IMR-90 (cell line): ENCODE data around the gene SLC44A1. TPM values are rescaled to one million over a fixed set of nuclear protein-coding genes. Genes with fewer than 3 reads are reported as not detected.
A peak's percentile ranks its signal among the peaks of the same experiment; 100 is the strongest.

Experiments
- ATAC-seq: fragments of 200-7000 bp; cut with Tn5 transposase; 2 replicates; pipeline ENCODE4 v1.9.1; 2020; ENCODE audit warnings: low read depth, mild to moderate bottlenecking, moderate library complexity
- BruUV-seq: library from RNA; stranded (reverse); fragments of 400-500 nt; replicated peaks from 2 replicates; lab custom pipeline; 2021; lab: Mats Ljungman, UMichigan
- CTCF ChIA-PET: fragments of 300-600 bp; formaldehyde crosslinking; extraction: SDS; loops from one replicate; lab custom pipeline; 2021; ENCODE audit warnings: antibody characterized with exemption; lab: Yijun Ruan, JAX
- POLR2A ChIA-PET: fragments of 300-600 bp; sonication (Branson Sonifier 250); formaldehyde crosslinking; loops from one replicate; lab custom pipeline; 2022; ENCODE audit warnings: antibody characterized with exemption; ENCODE audit not compliant: unreplicated experiment; lab: Charles Lee
- DNase-seq: peaks from one replicate; pipeline ENCODE4 v3.0.0; 2013
- H2AFZ ChIP-seq: replicated peaks from 2 replicates; pipeline ENCODE3; 2013; ENCODE audit warnings: low read length, mild to moderate bottlenecking; ENCODE audit not compliant: poor library complexity
- H2AK5ac ChIP-seq: 2 replicates; pipeline ENCODE4 v1.6.1; 2013; ENCODE audit warnings: low read depth, low read length, inconsistent platforms
- H2AK9ac ChIP-seq: replicated peaks from 2 replicates; pipeline ENCODE3; 2013; ENCODE audit warnings: mild to moderate bottlenecking, low read depth, low read length, moderate library complexity; ENCODE audit not compliant: poor library complexity
- H2BK120ac ChIP-seq: 2 replicates; pipeline ENCODE4 v1.6.1; 2013; ENCODE audit warnings: low read depth, low read length, inconsistent platforms
- H2BK15ac ChIP-seq: 3 replicates; pipeline ENCODE4 v1.6.1; 2013; ENCODE audit warnings: low read depth, low read length, inconsistent platforms
- H2BK20ac ChIP-seq: 2 replicates; pipeline ENCODE4 v1.6.1; 2013; ENCODE audit warnings: low read depth, mild to moderate bottlenecking, inconsistent platforms, low read length, moderate library complexity
- H2BK5ac ChIP-seq: 2 replicates; pipeline ENCODE4 v1.6.1; 2013; ENCODE audit warnings: mild to moderate bottlenecking, low read depth, low read length, inconsistent platforms; ENCODE audit not compliant: poor library complexity, severe bottlenecking
- H3K14ac ChIP-seq: replicated peaks from 2 replicates; pipeline ENCODE4 v1.6.1; 2013; ENCODE audit warnings: low read depth, low read length, inconsistent platforms
- H3K18ac ChIP-seq: 2 replicates; pipeline ENCODE4 v1.6.1; 2013; ENCODE audit warnings: low read depth, low read length, control low read depth
- H3K23ac ChIP-seq: 2 replicates; pipeline ENCODE4 v1.6.1; 2013; ENCODE audit warnings: low read depth, low read length, inconsistent platforms
- H3K27ac ChIP-seq: 2 replicates; pipeline ENCODE4 v1.5.1; 2013; ENCODE audit warnings: mild to moderate bottlenecking, control low read depth, low read length; ENCODE audit not compliant: insufficient read depth
- H3K27me3 ChIP-seq: 2 replicates; pipeline ENCODE4 v1.6.1; 2013; ENCODE audit warnings: low read length; ENCODE audit not compliant: control insufficient read depth, insufficient read depth
- H3K36me3 ChIP-seq: 2 replicates; pipeline ENCODE4 v1.6.1; 2013; ENCODE audit warnings: low read length, mixed read lengths; ENCODE audit not compliant: control insufficient read depth, insufficient read depth
- H3K4ac ChIP-seq: 2 replicates; pipeline ENCODE4 v1.6.1; 2013; ENCODE audit warnings: low read depth, low read length, inconsistent platforms
- H3K4me1 ChIP-seq: 2 replicates; pipeline ENCODE4 v1.6.1; 2013; ENCODE audit warnings: low read length, mixed read lengths; ENCODE audit not compliant: control insufficient read depth, insufficient read depth
- H3K4me2 ChIP-seq: 2 replicates; pipeline ENCODE4 v1.6.1; 2013; ENCODE audit warnings: low read depth, mild to moderate bottlenecking, control low read depth, low read length, moderate library complexity
- H3K4me3 ChIP-seq: 2 replicates; pipeline ENCODE4 v1.5.1; 2013; ENCODE audit warnings: low read depth, mild to moderate bottlenecking, control low read depth, low read length, moderate library complexity; ENCODE audit not compliant: insufficient read depth
- H3K56ac ChIP-seq: 2 replicates; pipeline ENCODE4 v1.6.1; 2013; ENCODE audit warnings: low read length, inconsistent platforms; ENCODE audit not compliant: insufficient read depth; ENCODE audit errors: extremely low read depth
- H3K79me1 ChIP-seq, 2 experiments: 2 replicates each; pipeline ENCODE4 v1.6.1; 2013; ENCODE audit warnings: low read length in 2 of 2, inconsistent platforms in 1 of 2, low read depth in 1 of 2
- H3K9ac ChIP-seq: 2 replicates; pipeline ENCODE4 v1.6.1; 2013; ENCODE audit warnings: low read depth, low read length, control low read depth
- H3K9me1 ChIP-seq: 2 replicates; pipeline ENCODE4 v1.6.1; 2013; ENCODE audit warnings: low read length, inconsistent platforms; ENCODE audit not compliant: insufficient read depth
- H3K9me3 ChIP-seq: 2 replicates; pipeline ENCODE4 v1.6.1; 2013; ENCODE audit warnings: low read length; ENCODE audit not compliant: control insufficient read depth, insufficient read depth
- H4K20me1 ChIP-seq: 2 replicates; pipeline ENCODE4 v1.6.1; 2013; ENCODE audit warnings: low read length, inconsistent platforms; ENCODE audit not compliant: insufficient read depth
- H4K5ac ChIP-seq: 2 replicates; pipeline ENCODE4 v1.6.1; 2013; ENCODE audit warnings: mild to moderate bottlenecking, low read depth, low read length, control low read depth
- H4K8ac ChIP-seq, 2 experiments: 2 replicates each; pipeline ENCODE4 v1.6.1; 2013; ENCODE audit warnings: low read depth in 2 of 2, low read length in 2 of 2, control low read depth in 1 of 2, inconsistent platforms in 1 of 2
- H4K91ac ChIP-seq: 2 replicates; pipeline ENCODE4 v1.6.1; 2013; ENCODE audit warnings: low read depth, low read length, inconsistent platforms; ENCODE audit not compliant: insufficient read depth
- CEBPB ChIP-seq: IDR thresholded peaks from 2 replicates; pipeline ENCODE4 v1.6.1; 2012; ENCODE audit warnings: low read depth, low read length, improper control_type of control experiment
- FOS ChIP-seq: fragments of 150-350 bp; IDR thresholded peaks from 2 replicates; pipeline ENCODE4 v1.6.1; 2016; ENCODE audit warnings: low read depth, low read length
- MAZ ChIP-seq: IDR thresholded peaks from 2 replicates; pipeline ENCODE4 v1.6.1; 2012; ENCODE audit warnings: low read depth, mild to moderate bottlenecking, low read length, improper control_type of control experiment, moderate library complexity, borderline replicate concordance
- NFE2L2 ChIP-seq: fragments of 150-350 bp; IDR thresholded peaks from 2 replicates; pipeline ENCODE4 v1.6.1; 2016; ENCODE audit warnings: low read depth, mild to moderate bottlenecking, low read length
- RAD21 ChIP-seq: IDR thresholded peaks from 2 replicates; pipeline ENCODE4 v1.6.1; 2012; ENCODE audit warnings: low read length, improper control_type of control experiment
- SMC3 ChIP-seq: fragments of 150-350 bp; IDR thresholded peaks from 2 replicates; pipeline ENCODE4 v1.6.1; 2016; ENCODE audit warnings: low read depth, mild to moderate bottlenecking, antibody characterized with exemption, low read length, moderate library complexity
- WGBS, 2 experiments: methylation state at CpG; one replicate each; pipeline versions ENCODE4 v1.1.5 to v1.1.7; 2013; ENCODE audit warnings: missing lambda C conversion rate in 2 of 2; ENCODE audit not compliant: insufficient read length in 1 of 2; ENCODE audit errors: extremely low coverage in 2 of 2; 5-methylcytosine and 5-hydroxymethylcytosine counted together
- dilution Hi-C: fragments of 300-500 bp; cut with HindIII; formaldehyde crosslinking; loops from one replicate; pipeline ENCODE4 v1.14.3; 2018; ENCODE audit warnings: low sequenced_read_pairs; ENCODE audit not compliant: unreplicated experiment
- in situ Hi-C: fragments of 300-500 bp; cut with MboI; formaldehyde crosslinking; loops from 3 replicates; pipeline ENCODE4 v1.14.3; 2019; ENCODE audit warnings: low sequenced_read_pairs, inconsistent platforms, mixed read lengths
- intact Hi-C: fragments of 100-400 bp; cut with micrococcal nuclease; formaldehyde crosslinking; loops from 2 replicates; pipeline ENCODE4 v1.10.0; 2022
- polyA plus RNA-seq, 3 experiments: library from polyadenylated mRNA; depleted of rRNA; stranded (reverse); fragments of >200 nt; gene quantifications; 2 replicates each; pipeline ENCODE4 v1.2.3, GENCODE V29; 2012; ENCODE audit warnings: low replicate concordance in 1 of 3
- total RNA-seq: library from RNA; depleted of rRNA; stranded (reverse); fragments of >200 nt; gene quantifications from 2 replicates; pipeline ENCODE4 v1.2.3, GENCODE V29; 2012
- TF ChIP-seq, protein P1 (sequence below): conservative IDR thresholded peaks from 2 replicates; pipeline ENCODE4 v1.5.1; 2012; ENCODE audit warnings: mild to moderate bottlenecking, low read depth, low read length, improper control_type of control experiment

SLC44A1 gene
- total and polyA plus RNA-seq, 2 of the 4 experiments (the other 2 are of a cell fraction) = 5.2 to 21.7 TPM

DNA sequence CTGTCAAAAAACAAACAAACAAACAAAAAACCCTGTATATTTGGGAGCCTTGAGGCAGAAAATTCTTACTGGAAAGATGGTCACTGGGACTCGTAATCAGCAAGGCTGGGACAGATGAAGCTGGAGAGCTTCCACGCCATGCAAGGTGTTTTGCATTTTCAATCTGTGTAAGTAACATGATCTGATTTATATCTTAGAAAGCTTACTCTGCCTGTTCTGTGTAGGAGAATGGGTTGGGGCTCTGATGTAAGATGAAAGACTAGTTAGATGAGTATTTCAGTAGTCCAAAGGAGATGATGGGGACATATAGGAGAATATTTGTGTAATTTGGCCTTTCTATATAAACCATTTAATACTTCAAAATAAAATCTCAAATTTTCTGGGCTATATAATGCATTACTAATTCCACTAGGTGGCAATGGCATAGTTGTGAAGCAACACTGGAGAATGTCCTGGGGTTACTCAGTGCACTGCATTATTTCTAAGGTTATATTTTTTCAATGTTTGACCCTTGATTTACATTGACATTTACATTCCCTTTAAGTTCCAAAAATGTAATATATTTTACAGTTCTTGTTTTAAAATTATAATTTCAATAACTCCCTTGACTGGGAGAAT lies 181.5 kb downstream of the SLC44A1 start:
- Histone ChIP-seq H3K79me1 (no peaks in the 10 kb centered on the region), H4K20me1 (no peaks in the 10 kb centered on the region), H2AK5ac (no peak overlapping the region), H3K4me3 (no peak overlapping the region), H3K4me2 (no peak overlapping the region), H3K27ac (no peak overlapping the region), H2AK9ac (no peak overlapping the region), H3K9me3 (no peaks in the 10 kb centered on the region), H2BK120ac (no peak overlapping the region), H4K5ac (no peak overlapping the region), H3K14ac (no peak overlapping the region), H2BK5ac (no peak overlapping the region), H3K4ac (no peak overlapping the region), H3K23ac (no peak overlapping the region), H3K9me1 (no peaks in the 10 kb centered on the region), H2AFZ (no peak overlapping the region), H2BK15ac (no peak overlapping the region), H3K36me3 (no peaks in the 10 kb centered on the region), H3K27me3 (no peaks in the 10 kb centered on the region), H4K8ac (no peak overlapping the region), H3K9ac (no peak overlapping the region), H3K4me1 (no peaks in the 10 kb centered on the region), H3K18ac (no peak overlapping the region), H4K91ac (no peak overlapping the region), H2BK20ac (no peak overlapping the region), H3K56ac (no peak overlapping the region)
- no TSS peak for BruUV-seq
- dilution Hi-C loops (no loop called here), in situ Hi-C loops (no loop called here), intact Hi-C loops (loop anchor here (1.0 to 5.0 kb wide), 5 partner anchors 36 to 291 kb away; partner anchors contain the start of genes FKTN and TMEM38B)
- DNase-seq (peak; percentile 47), ATAC-seq (peak; percentile 88)
- 17% methylated on average over 1 of the region's 2 CpGs; no CpG with 5 or more reads in 1 of the 2 experiments for WGBS, 2 experiments
- TF ChIP-seq NFE2L2 (no peak), SMC3 (peak; percentile 73), CEBPB (peak; percentile 76), FOS (no peak), MAZ (no peak), RAD21 (peak; percentile 76)
- TF ChIP-seq, protein P1, sequence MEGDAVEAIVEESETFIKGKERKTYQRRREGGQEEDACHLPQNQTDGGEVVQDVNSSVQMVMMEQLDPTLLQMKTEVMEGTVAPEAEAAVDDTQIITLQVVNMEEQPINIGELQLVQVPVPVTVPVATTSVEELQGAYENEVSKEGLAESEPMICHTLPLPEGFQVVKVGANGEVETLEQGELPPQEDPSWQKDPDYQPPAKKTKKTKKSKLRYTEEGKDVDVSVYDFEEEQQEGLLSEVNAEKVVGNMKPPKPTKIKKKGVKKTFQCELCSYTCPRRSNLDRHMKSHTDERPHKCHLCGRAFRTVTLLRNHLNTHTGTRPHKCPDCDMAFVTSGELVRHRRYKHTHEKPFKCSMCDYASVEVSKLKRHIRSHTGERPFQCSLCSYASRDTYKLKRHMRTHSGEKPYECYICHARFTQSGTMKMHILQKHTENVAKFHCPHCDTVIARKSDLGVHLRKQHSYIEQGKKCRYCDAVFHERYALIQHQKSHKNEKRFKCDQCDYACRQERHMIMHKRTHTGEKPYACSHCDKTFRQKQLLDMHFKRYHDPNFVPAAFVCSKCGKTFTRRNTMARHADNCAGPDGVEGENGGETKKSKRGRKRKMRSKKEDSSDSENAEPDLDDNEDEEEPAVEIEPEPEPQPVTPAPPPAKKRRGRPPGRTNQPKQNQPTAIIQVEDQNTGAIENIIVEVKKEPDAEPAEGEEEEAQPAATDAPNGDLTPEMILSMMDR = peak; percentile 71
- POLR2A ChIA-PET = no interaction called here
- CTCF ChIA-PET = interaction anchor here (0.9 to 1.5 kb wide), 2 partner anchors 10 to 500 kb away, joined by 3 read pairs; no protein-coding TSS in a partner anchor
